C4-2B (cell line): ENCODE data around the gene NT5C3A.

ENCODE experiments used
- H3K27ac ChIP-seq: fragments of 450-650 bp; 2 replicates; pipeline ENCODE4 v1.5.1; 2017
- ZFX ChIP-seq: fragments of 450-650 bp; IDR thresholded peaks from 2 replicates; pipeline ENCODE4 v1.6.1; 2017
- TF ChIP-seq, protein P1 (sequence below): fragments of 450-650 bp; conservative IDR thresholded peaks from 2 replicates; pipeline ENCODE4 v1.5.1; 2017; ENCODE audit warnings: mild to moderate bottlenecking

NT5C3A gene

GRCh38 chr7:33048257-33048656 lies 14.3 kb downstream of the NT5C3A start:
- no peak overlapping the region for H3K27ac ChIP-seq
- TF ChIP-seq ZFX: no peak
- TF ChIP-seq, protein P1, sequence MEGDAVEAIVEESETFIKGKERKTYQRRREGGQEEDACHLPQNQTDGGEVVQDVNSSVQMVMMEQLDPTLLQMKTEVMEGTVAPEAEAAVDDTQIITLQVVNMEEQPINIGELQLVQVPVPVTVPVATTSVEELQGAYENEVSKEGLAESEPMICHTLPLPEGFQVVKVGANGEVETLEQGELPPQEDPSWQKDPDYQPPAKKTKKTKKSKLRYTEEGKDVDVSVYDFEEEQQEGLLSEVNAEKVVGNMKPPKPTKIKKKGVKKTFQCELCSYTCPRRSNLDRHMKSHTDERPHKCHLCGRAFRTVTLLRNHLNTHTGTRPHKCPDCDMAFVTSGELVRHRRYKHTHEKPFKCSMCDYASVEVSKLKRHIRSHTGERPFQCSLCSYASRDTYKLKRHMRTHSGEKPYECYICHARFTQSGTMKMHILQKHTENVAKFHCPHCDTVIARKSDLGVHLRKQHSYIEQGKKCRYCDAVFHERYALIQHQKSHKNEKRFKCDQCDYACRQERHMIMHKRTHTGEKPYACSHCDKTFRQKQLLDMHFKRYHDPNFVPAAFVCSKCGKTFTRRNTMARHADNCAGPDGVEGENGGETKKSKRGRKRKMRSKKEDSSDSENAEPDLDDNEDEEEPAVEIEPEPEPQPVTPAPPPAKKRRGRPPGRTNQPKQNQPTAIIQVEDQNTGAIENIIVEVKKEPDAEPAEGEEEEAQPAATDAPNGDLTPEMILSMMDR: no peak

- no peak for TF ChIP-seq ZFX
- TF ChIP-seq, protein P1: no peak
- H3K27ac ChIP-seq: no peak overlapping the region
Measured at GRCh38 chr7:33044986-33045385, 17.6 kb downstream of the NT5C3A start.

- TF ChIP-seq, protein P1: peak; percentile 61
- no peak for TF ChIP-seq ZFX
- H3K27ac ChIP-seq: no peak overlapping the region
Measured at GRCh38 chr7:33044401-33044718, 18.2 kb downstream of the NT5C3A start.

DNA sequence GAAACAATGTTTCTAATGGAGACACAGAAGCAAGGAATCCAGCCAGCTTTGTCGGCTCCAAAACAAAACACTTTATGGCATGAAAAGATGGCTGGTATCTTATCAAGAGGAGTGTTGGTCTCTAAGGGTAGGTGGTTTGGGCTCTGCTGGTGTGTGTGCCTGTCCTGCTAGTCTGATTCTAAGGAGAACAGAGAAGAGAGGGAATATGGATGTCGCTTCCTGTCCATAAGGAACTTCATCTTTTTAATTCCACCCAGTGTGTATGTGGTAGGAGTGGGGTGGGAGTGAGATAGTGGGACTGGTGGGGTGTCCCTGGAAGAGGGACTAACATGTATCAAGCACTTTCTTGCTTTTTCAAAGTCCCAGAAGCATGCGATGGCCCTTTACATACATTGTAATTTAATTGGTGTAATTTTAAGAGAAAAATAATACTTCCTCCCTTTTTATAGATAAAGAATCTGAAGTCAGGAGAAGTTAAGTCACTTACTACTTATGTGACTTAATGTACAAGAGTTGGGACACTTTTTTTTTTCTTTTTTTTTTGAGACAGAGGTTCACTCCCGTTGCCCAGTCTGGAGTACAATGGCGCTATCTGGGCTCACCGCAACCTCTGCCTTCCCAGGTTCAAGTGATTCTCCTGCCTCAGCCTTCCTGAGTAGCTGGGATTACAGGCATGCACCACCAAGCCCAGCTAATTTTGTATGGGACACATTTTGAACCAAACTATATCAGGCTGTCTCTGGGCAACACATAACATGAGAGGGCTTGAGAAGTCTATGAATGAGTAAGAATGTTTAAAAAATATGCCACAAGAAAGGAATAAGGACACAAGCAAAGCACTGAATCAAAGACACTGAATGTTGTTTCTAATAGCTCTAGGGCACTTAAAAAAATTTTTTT lies 18.8 kb downstream of the NT5C3A start:
- no peak for TF ChIP-seq ZFX
- TF ChIP-seq, protein P1: no peak
- no peak overlapping the region for H3K27ac ChIP-seq

- no peak overlapping the region for H3K27ac ChIP-seq
- no peak for TF ChIP-seq ZFX
- TF ChIP-seq, protein P1: no peak
Measured at GRCh38 chr7:33041631-33042428, 20.7 kb downstream of the NT5C3A start.

- H3K27ac ChIP-seq: no peak overlapping the region
Measured at GRCh38 chr7:33040803-33041516, 21.6 kb downstream of the NT5C3A start.

More at GRCh38 chr7:33040803-33041516, 21.6 kb downstream of the NT5C3A start:
- no peak for TF ChIP-seq ZFX
- TF ChIP-seq, protein P1: no peak
